ENCODE measurements around the gene INPP5D.

Gene INPP5D

DNA sequence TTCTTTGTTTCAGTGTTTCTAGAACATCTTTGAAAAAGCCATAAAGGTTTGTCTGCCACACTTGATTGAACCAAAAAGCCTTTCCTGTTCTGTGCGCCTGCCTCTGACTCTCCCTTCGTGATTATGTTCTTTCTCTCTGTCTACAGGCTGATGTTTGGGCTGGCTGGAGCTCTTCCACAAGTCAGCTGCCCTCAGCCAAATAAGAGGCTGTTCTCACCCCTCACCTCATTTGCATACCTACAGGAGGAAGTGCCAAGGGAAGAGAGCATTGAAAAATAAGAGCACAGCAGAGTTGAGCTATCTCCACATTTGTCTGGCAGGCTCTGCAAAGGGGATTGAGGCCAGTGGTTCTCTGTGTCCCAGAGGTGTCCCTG lies 15.8 kb downstream of the INPP5D start:
- DNase-seq (ENCODE audit: low read depth), result no peak

DNA sequence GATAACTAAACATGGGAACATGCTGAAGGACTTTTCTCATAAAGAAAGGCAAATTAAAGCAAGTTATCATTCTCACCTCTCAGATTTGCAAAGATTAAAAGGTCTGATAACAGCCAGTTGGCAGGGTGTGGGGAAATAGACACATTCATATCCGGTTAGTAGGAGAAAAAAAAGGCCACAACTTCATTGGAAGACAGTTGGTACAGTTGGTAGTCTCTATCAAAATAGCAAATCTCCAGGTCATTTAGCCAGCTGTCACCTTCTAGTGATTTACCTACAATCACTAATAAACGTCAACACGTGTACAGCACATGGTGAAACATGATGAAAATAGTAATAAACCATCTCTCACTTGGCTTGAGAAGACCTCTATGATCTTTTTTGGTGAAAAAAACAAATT lies 16.6 kb downstream of the INPP5D start:
- DNase-seq (ENCODE audit: low read depth), result no peak

DNA sequence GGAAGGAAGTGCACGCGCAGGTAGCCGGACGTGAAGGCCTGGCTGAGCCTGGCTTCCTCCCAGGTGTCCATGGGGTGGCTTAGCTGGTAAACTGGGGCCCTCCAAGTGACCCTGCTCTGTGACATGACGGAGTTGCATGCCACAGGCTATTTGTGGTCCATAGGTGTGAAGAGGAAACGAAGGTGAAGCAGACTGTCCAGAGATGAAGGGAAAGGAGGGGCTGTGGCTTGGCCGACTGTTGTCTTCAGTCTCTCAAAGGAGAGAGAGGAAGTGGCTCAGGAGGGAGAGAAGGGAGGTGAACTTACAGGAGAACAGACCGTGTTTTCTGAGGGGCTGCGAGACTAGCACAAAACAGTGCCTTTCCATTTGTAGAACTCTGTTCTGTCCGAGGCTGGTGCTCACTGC lies 19.3 kb downstream of the INPP5D start:
- no peak for DNase-seq (ENCODE audit: low read depth)

DNA sequence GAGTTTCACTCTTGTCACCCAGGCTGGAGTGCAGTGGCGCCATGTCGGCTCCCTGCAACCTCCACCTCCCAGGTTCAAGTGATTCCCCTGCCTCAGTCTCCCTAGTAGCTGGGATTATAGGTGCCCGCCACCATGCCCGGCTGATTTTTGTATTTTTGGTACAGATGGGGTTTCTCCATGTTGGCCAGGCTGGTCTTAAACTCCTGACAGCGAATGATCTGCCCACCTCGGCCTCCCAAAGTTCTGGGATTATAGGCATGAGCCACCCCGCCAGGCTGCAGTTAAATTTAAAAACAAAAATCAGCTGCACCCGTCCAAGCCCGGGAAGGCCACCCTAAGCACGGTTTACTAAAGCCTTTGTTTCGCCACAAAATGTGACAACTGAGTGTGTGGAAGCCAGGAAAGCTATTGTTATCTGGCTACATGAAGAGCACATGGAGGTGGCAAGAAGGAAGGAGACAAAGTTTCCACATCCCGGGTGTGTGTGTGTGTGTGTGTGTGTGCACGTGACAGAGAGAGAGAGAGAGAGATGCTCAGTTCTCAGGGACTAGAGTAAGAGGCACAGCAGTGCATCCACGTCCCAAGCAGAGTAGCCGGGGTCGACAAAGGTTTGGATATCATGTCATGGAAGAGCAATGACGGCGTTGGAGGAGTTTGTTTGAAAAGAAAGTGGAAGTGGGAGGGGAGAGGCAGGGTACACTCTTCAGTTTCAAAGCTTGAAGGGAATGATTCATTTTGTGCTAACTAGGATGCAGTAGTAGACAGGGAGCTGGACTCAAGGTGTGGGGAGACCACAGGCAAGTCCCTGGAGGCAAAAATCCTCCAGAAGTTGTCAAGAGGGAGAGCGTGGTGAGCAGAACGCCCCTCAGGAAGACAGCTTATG lies 20.1 kb downstream of the INPP5D start:
- no peak for DNase-seq (ENCODE audit: low read depth)

DNA sequence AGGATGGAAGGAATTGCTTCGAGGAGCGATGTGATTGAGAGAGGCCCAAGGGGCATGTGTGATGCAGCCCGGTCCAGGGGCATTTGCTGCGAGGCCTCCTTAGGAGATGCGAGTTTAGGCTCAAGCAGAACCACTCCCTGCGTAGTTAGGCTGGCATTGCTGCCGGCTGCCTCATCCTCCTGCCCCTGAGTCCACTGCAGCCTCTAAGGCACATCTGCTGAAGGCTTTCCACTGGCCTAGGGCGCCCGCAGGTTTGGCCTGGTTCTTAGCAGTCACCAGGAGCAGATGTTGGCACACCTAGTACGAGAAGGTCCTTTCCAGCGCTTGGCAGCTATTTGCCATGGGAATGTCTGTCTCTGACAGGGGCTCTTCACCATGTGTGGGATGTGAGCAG lies 20.7 kb downstream of the INPP5D start:
- no peak for DNase-seq (ENCODE audit: low read depth)

DNA sequence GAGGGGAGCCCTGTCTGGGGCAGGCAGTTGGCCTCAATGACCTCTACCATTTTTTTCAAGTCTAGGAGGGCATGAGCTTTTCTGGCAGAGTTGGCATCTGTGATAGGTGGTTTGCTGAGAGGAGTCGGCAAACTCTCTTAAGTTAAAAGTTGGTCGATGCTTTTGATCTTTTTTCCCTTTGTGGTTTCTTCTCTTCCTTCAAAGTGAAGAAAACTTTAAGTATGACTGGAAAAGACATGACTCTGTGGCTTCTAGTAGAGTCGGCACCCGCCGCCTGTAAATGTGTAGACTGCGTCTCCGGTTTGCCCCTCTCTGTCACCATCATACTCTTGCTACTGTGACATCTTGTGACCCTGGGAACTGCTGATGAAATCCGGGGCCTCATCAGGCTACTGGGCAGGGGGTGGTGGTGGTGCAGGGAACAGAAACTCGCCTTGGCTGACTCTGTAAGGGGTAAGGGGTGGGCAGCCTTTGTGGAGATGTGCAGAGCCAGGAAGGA lies 21.1 kb downstream of the INPP5D start:
- no peak for DNase-seq (ENCODE audit: low read depth)

DNA sequence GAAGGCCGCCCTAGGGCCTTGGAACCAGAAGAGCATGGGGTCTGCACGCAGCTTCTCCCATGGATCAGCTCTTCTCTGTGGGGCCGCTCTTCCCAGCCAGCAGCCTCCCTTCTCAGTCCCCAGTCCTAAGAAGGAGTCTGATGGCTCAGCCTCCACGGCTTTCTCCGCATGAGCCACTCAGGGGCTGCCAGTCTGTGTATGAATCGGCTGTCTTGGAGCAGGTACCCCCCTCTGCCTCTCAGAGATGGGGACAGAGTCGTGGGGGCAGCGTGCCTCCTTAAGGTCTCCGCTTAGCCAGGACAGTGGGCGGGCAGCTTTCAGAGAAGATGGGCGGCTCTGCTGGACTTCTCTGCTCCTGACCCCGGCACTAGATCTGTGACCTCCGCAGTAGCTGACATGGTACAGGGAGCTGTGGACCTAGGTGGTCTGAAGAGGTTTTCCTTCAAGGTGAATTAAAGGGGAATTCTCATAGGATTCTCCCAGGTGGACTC lies 21.6 kb downstream of the INPP5D start:
- DNase-seq (ENCODE audit: low read depth), result no peak

DNA sequence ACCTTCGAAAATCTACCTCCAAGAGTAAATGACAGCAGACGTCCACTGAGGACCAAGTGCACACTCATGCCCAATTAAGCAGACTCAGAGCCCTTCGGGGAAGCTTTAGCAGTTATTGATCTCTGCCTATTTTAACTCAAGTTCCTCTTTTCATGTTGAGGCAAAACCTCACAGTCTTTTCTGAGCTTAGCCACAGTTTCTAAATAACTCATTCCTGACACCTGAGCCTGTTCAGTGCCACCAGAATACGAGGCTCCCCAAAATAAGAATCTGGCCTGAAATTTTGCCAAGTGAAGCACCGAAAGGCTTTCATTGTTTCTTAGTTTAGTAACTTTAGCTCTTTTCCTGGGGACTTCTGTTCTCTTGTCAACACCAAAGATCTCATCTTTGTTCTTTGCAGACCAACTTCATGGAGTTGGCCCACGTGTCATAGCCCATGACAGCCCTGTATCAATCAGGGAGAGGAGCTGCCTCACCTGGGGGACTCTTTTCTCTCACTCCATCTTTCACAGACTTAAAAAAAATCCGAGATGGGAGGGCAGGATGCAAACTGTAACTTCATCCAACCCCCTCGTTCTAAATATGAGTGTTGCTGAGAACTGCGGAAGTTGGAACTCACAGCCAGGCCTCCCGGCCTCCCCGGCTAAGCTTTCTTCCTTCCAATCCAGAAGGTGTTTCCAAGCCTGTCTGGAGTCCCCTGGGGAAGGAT lies 22.2 kb downstream of the INPP5D start:
- no peak for DNase-seq (ENCODE audit: low read depth)

DNA sequence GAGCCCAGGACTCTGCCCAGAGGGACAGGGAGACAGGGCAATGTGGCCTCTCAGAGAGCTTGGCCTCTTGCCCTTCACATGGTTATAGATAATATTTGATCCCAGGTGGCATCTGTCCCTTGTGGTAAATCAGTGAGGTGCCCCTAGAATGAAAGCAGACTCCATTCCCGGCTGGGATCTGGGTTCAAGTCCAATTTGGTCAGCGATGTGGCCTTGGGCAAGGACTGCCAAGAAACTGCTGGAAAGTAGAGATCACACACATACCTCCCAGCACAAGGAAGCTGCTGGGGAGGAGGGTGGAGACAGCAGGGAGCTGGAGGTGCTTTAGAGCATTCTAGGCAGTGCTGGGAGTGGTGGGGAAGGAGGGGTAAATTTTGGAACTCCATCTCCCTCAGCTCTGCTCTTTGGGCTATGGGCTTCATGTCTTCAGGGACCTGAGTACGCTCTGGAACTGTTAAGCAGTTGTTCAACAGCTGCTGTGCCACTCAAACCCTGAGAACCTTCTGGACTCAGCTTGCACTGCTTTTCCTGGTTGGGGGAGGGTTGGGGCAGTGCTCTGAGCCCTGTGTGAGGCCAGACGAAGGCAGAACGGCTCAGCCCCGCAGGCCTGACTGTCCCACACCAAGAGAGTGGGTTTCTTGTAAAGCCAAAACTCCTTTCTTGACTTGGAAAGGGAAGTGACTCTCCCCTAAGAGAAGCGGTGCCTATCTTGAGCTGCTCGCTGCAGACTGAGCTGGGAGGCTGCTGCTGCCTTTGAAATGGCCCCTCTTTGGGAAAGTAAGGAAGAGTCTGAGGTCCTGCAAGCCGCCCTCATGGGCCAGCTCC lies 23.0 kb downstream of the INPP5D start:
- no peak for DNase-seq (ENCODE audit: low read depth)

DNA sequence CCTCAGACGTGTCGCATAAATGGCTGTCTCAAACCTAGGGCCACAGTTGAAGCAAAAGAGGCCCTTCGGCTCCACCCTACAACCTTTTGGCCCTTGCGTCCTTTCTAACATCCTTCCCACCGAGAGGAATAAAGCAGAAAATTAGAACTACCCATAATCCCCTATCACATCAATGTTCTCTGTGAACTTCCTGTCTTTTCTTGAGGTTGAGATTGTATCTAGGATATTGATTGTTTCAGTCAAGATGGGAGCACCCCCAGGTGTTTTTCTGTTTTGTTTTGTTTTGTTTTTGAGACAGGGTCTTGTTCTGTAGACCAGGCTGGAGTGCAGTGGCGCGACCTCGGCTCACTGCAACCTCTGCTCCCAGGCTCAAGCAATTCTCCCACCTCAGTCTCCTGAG lies 23.6 kb downstream of the INPP5D start:
- DNase-seq (ENCODE audit: low read depth), result no peak

DNA sequence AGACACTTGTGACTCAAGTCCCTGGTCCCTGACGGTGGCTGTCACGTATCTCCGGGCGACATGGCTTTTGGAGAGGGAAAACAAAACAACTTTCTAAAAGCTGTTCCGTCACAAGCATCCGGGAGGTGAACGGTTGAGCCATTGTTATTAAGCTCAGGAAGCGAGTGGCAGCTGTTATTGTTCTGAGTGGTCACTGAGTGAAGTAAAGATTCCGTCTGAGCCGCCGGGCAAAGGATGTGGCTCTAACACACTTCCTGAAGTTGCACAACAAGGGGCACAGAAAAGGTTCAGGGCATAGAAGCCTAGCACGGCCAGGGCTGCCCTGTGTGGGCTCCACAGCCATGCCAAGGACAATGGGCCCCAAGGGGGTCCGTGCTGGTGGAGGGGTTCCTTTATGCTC lies 24.3 kb downstream of the INPP5D start:
- no peak for DNase-seq (ENCODE audit: low read depth)

DNA sequence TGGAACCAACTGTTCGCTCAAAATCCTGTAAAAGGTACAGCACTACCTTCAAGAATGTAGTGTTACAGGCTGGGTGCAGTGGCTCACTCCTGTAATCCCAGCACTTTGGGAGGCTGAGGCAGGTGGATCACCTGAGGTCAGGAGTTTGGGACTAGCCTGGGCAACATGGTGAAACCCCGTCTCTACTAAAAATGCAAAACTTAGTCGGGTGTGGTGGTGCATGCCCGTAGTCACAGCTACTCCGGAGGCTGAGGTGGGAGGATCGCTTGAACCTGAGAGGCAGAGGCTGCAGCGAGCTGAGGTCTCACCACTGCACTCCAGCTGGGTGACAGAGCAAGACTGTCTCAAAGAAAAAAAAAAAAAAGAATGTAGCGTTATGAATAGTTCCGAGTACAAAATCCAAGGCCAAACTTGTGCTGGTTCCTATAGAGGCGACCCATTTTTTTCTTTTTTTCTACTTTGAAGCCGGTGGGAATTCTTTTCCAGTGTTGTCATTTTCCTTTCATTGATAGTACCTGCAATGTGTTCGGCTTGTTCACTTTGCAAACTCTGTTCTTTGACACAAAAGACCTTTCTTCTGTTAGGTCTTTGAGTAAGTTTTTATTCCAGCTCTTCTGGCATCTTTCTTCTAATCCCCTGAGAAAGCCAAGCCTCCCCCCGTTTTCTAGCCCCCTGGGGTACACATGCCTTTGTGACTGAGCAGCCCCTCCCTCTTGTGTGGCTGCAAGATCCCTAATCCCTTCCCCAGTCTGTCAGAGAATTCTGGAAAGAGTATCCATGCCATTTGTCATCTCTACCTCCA lies 25.1 kb downstream of the INPP5D start:
- DNase-seq (ENCODE audit: low read depth), result no peak

DNA sequence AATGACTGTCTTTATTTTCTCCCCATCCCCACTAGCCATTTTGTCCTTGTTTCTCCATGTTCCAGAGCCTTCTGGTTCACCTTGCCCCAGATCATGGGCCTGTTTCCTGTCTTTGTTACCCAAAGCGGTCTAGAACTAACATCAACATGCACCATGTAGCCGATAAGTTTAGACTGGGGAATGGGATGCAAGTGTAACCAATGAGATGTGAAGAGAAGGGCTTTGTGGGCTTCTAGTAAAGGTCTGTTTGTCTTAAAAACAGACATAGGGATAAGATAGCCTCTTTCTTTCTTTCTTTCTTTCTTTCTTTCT lies 25.7 kb downstream of the INPP5D start:
- no peak for DNase-seq (ENCODE audit: low read depth)

DNA sequence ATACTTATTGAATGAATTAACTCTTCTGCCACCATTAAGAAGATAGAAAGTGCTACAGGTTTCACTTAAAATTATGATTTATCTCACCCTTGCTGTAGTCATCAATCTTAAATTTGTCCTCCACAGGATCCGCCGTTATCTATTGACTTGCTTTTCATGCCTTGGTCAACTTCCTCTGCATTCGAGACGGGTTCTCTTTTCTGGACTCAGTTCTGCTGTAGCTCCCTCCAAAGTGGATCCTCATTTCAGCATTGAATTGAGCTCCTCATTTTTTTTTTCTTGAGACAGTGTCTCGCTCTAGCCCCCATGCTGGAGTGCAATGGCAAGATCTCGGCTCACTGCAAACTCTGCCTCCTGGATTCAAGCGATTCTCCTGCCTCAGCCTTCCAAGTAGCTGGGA lies 27.6 kb downstream of the INPP5D start:
- no peak for DNase-seq (ENCODE audit: low read depth)

DNA sequence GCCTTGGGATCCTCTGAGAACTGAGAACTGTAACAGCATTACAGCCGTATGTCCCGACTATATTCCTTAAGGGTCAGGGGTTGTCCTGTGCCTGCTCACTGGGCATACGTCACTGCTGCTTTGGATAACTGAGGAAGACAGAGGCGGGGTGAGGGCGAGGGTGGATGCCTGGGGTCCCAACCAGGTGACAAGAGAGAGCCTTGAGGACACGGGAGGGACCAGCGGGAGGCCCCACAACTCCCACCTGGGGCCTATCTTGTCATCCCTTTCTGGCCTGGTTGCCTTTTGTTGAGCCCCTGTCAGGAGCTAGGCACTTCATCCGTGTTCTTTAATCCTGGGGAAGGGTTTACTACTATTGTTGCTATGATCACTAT lies 28.8 kb downstream of the INPP5D start:
- no peak for DNase-seq (ENCODE audit: low read depth)

DNA sequence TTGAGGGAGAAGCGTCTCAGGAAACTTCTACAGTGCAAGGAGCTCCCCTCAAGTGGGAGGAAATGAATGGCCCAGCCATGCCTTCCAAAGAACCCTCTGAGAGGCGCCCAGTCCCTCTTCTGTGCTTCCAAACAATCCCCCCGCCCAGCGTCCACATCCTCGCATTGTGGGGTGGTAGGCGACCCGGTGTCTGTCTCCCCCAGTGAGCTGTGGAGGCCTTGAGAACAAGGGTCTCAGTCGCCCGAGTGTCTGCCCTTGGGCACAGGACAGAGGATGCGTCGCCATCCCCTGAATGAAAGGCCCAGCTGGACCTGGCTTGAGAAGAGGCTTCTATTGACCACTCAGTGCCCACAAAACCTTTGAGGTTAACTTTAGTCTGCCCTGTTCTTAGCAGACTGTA lies 29.7 kb downstream of the INPP5D start:
- no peak for DNase-seq (ENCODE audit: low read depth)

DNA sequence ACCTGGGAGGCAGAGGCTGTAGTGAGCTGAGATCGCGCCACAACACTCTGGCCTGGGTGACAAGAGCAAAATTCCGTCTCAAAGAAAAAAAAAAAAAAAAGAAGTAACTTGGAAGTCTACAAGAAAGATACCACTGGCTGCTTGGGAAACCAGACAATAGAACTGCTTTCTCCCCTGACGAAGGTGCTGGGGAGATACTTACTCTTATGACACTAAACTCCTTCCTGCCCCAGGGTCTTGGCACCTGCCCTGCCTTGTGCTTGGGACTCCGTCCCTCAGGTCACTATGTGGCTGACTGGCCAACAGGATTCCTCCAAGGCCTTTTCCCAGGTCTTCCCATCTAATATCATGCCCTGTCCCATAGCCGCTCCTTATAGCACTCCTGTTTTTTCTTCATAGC lies 30.7 kb downstream of the INPP5D start:
- no peak for DNase-seq (ENCODE audit: low read depth)

DNA sequence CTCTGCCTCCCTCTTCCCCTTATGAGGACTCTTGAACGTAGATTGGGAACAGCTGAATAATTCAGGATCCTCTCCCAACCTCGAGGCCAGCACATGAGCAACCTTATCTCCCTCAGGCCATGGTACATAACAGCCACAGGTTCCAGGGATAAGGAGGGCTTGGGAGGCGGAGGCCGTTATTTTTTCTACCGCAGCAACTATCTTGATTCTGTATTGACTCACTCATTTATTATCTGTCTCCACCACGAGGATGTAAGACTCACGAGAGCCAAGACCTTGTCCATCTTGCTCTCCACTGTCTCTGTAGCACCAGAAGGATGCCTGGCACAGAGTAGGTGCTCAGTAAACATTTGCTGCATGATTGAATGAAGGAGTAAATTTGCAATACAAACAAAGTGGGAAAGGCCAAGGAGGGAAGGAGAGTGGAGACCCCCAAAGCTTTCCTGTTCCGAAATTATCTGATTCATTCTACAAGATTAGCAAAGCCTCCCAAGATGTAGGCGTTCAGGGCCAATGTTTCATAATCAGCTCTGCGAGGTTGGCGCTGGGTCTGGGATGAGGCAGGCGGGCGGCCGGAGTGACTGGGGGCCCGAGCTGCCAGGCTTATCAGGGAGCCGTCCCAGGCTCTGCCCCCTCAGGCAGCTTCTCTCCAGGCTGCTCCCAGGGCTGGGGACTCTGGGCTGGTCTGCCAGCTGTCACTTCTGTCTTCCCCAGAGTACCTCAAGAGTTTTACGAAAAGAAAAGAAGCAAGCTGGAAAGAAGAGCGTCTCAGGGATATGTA lies 31.6 kb downstream of the INPP5D start:
- DNase-seq (ENCODE audit: low read depth), result no peak

DNA sequence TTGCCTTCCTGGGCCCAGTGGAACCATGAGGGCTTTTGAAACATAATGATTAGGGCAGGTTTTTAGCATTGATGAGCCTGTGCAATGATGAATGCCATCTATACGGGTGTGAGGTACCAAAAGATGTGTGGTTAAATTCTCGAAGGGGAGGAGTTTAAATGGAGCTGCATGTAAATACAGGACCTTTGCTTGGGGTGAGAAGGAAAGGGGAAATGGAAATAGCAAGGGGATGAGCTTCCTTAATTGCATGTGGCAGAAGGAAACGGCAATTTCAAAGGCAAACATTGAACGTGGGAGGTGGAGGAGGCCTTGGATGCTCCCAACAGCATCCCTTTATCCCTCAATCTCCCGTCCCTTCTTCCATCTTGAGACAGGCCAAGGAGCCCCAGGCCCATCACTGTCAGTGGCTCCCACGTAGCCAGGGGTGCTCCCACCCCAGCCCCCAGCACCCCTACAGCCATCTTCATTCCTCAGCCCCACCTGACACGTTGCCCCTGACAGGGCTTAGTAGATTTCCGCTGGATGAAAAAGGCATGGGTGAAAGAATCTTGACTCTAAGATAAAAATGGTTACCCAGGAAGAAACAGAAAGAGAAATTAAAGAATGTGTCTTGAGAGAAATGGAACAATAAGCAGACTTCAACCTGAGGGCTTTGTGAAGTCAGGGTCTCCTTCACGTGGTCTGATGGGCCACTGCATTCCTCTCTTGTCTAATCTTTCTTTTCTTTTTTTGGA lies 32.5 kb downstream of the INPP5D start:
- no peak for DNase-seq (ENCODE audit: low read depth)

DNA sequence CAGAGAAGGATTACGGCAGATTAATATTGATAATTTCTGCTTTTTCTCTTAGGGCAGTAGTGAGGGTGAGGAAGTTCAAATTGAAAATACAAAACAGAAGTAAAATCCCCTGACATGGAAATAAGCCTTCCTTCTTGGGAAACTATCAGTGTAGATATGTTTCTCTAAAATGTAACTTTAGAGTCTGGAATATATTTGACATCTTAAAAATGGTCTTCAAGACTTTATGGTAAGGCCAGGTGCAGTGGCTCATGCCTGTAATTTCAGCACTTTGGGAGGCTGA lies 33.0 kb downstream of the INPP5D start:
- no peak for DNase-seq (ENCODE audit: low read depth)

DNA sequence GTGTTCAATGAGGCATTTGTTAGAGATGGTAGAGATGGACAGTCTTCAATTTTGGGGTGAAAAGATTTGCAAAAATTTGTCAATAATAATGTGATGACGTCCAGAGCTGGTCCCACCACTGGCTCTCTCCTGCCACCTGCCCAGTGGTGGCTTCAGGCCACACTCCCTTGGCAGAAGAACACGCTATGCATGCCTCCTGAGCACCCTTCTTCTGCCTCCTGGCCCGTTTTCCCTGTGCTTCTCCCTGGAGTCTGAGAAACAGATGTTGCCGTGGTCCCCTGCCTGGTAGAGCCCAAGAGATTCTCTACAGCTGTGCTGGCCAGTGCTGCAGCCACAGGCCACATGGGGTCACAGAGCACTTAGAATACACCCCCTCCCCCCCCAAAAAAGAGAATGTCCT lies 33.6 kb downstream of the INPP5D start:
- no peak for DNase-seq (ENCODE audit: low read depth)

Measured in stromal cell of bone marrow (primary cell).